DMS153 (cell line): Measurements from ENCODE around the gene GNAS-AS1.

Source experiments
- DNase-seq: peaks from one replicate; lab custom pipeline; 2025; lab: John Stamatoyannopoulos, UW

Gene GNAS-AS1

DNA sequence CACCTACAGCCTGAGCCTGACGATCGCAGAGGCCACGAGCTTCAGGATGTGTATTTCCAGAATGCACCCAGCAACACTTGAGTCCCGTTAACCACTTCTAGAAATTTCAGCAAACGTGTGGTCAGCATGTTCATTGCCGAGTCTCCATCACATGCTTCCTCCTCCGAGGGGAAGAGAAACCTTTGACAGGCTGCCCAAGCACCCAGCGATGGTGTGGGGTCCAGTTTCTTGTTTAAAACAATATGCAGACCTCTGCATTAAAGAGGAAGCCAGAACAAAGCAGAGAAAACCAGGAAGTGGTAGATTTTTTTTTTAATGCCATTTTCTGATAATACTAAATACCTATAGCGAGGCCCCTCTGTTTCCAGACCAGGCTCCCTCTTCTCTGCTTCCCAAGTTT is 71.9 kb downstream of the GNAS-AS1 start:
- no peak for DNase-seq

DNA sequence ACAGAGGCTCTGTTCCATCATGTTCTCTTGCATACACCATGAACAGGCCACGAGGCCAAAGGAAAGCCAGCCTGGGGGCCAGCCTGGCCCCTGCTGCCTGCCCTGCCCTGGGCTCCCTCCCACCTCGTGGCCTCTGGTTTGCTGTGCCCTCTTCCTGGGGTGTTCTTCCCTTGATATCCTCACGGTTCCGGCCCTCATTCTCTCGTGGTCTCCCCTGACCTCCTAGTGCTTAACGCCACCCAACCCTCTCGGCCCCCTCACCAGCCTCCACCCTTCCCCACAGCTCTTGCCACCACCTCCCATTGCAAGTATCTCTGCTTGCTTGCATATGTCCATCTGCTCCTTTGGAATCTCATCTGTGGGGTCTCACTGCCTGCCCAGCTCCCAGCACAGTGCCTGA is 73.0 kb downstream of the GNAS-AS1 start:
- no peak for DNase-seq

DNA sequence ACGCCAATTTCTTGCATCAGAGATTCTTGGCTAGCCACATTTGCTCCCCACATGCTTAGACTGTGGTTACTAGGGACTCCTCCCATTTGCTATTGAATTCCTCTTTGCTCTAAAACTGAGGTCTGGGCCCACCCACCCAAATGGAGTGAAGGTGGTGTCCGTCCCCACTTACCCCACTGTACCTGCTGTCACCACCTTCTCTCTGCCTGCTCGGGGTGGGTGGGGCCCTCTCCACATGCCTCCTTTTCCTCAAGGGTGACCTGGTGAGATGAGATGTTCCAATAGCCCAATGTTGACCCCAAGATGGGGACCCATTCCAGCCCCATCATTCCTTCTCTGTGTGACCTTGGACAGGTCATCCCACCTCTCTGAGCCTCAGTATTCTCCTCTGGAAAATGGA is 74.6 kb downstream of the GNAS-AS1 start:
- no peak for DNase-seq

DNA sequence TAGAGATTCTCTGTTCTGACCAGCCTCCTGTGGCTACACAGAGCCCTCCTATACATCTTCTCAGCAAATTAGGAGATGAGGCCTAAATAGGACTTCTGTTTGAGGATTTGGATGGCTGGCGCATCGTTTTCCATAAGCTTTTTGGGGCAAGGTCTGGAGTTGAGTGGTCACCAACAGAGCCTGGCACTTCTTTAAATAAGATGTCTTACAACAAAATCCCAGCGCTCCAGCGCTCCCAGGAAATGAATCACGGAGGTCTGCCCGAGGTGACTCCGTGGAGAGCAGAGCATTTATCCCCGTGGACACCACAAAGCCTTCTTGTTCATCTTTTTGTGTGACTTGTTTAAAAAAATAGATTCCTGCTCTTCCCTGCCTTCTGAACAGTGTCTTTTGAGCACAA is 75.3 kb downstream of the GNAS-AS1 start:
- no peak for DNase-seq

DNA sequence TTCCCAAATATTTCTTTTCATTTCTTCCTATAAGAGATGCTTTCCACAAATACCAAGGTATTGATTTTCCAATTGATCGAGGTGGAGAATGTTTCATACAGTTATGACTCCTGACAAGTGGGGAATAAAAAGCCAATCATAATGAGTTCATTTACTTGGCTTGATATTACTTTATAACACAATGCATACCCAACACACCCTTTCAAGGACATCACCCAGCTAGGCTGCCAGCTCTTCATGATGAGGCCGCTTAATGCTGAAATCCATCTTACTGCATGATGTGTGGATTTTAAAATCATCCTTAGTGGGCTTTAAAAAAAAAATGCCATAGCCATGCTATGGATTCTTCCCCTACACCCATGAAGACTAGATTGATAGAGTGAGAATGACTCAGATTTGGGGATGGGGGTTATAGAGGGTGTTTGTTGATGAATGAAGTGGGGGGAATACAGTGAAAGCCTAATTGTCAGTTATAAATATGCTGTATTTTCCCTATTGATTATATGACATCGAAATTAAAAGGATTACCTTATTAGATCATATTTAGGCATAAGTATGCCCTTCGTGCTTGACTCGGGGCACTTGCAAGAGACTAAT is 75.9 kb downstream of the GNAS-AS1 start:
- DNase-seq, result no peak

DNA sequence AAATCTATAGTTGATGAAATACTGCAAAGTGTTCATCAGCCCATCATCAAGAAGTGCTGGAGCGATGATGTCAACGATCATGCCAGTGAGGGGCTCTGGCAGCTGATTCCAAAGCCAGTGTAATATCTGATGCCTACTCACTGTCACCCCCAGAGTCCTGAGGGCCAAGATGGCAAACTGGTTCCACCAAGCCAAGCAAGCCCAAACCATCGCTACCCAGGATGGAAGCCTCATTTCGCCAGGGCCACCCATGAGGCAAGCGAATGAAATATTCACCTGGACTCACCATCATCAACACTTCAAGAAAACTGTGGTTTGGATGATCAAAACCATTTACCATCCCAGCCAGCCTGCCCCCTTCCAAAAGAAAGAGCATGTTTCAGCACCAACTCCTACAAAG is 76.5 kb downstream of the GNAS-AS1 start:
- no peak for DNase-seq

DNA sequence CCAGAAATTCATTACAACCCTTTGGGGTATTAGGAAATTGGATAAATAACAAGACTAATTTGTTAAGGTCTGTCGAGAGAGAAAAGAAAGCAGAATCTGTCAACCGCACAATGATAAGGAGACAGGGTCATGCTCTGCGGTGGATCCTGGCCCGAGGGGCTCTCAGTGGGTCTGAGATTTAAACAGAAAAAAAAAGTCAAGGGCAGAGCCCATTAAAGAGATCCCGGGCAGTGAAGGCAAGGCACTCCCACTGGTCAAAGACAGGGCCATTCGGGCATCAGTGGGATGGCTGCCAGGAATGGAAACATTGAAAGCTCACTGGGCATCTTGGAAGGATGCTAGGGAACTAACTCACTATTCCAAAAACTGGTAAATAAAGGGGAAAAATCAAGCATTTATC is 77.9 kb downstream of the GNAS-AS1 start:
- DNase-seq, result no peak
